GM12878 (cell line): ENCODE data around the gene PDCD11. TPM values are rescaled to one million over a fixed set of nuclear protein-coding genes. Genes with fewer than 3 reads are reported as not detected.
A peak's percentile ranks its signal among the peaks of the same experiment; 100 is the strongest.

Experiments used
- ATAC-seq: fragments of 200-7000 bp; cut with Tn5 transposase; 3 replicates; pipeline ENCODE4 v1.9.1; 2020; ENCODE audit warnings: mild to moderate bottlenecking, moderate library complexity
- BruUV-seq: library from RNA; stranded (reverse); fragments of 400-500 nt; replicated peaks from 2 replicates; lab custom pipeline; 2021; lab: Mats Ljungman, UMichigan
- CTCF ChIA-PET: fragments of 300-600 bp; sonication (Branson Sonifier 250); formaldehyde crosslinking; extraction: SDS; loops from one replicate; lab custom pipeline; 2021; ENCODE audit warnings: inconsistent platforms; lab: Yijun Ruan, JAX
- POLR2A ChIA-PET: fragments of 350-600 bp; formaldehyde crosslinking; extraction: SDS; loops from one replicate; lab custom pipeline; 2021; ENCODE audit warnings: inconsistent platforms; lab: Charles Lee
- RAD21 ChIA-PET: fragments of 300-600 bp; sonication (Branson Sonifier 250); formaldehyde crosslinking; loops from one replicate; lab custom pipeline; 2023; ENCODE audit warnings: antibody characterized with exemption; ENCODE audit not compliant: unreplicated experiment; lab: Charles Lee
- SMC1A ChIA-PET: fragments of 300-600 bp; sonication (Branson Sonifier 250); formaldehyde crosslinking; loops from one replicate; lab custom pipeline; 2023; ENCODE audit not compliant: unreplicated experiment, uncharacterized antibody; lab: Charles Lee
- DNase-seq: peaks from one replicate; pipeline ENCODE4 v3.0.0-alpha.2; 2011; ENCODE audit warnings: low read depth, low spot score
- FAIRE-seq: peaks from 3 replicates; lab custom pipeline; 2011; peaks lifted over from hg19 to GRCh38; lab: Jason Lieb, UNC
- H2AFZ ChIP-seq: 2 replicates; pipeline ENCODE4 v1.6.0; 2011; ENCODE audit warnings: low read depth, low read length, control low read depth; ENCODE audit not compliant: control insufficient read depth
- H3K27ac ChIP-seq: 2 replicates; pipeline ENCODE4 v1.5.1; 2011; ENCODE audit warnings: control low read depth; ENCODE audit not compliant: control insufficient read depth, insufficient read depth
- H3K27me3 ChIP-seq, 2 experiments: replicated peaks in 1 of 2; 2 replicates each; pipeline versions ENCODE4 v1.6.0 to v1.6.1; 2011; ENCODE audit warnings: low read length in 1 of 2; ENCODE audit not compliant: control insufficient read depth in 2 of 2, insufficient read depth in 2 of 2
- H3K36me3 ChIP-seq, 2 experiments: 2 replicates each; pipeline ENCODE4 v1.5.1; 2011; ENCODE audit warnings: low read length in 1 of 2; ENCODE audit not compliant: control insufficient read depth in 2 of 2, insufficient read depth in 2 of 2
- H3K4me1 ChIP-seq: 2 replicates; pipeline ENCODE4 v1.6.1; 2011; ENCODE audit warnings: mild to moderate bottlenecking, low read length, moderate library complexity, mixed read lengths; ENCODE audit not compliant: control insufficient read depth, insufficient read depth
- H3K4me2 ChIP-seq: 2 replicates; pipeline ENCODE4 v1.6.0; 2011; ENCODE audit warnings: control low read depth; ENCODE audit not compliant: control insufficient read depth, insufficient read depth
- H3K4me3 ChIP-seq: fragments of 200-600 bp; sonication (generic); 2 replicates; pipeline ENCODE4 v1.5.1; 2016
- H3K79me2 ChIP-seq: 2 replicates; pipeline ENCODE4 v1.6.0; 2011; ENCODE audit warnings: low read length; ENCODE audit not compliant: control insufficient read depth, insufficient read depth
- H3K9ac ChIP-seq: 2 replicates; pipeline ENCODE4 v1.8.0; 2011; ENCODE audit warnings: low read length, control low read depth, mixed read lengths; ENCODE audit not compliant: control insufficient read depth, insufficient read depth
- H3K9me3 ChIP-seq: replicated peaks from 3 replicates; pipeline ENCODE4 v1.5.1; 2011; ENCODE audit warnings: mild to moderate bottlenecking, low read length; ENCODE audit not compliant: control insufficient read depth, insufficient read depth
- H4K20me1 ChIP-seq: 2 replicates; pipeline ENCODE4 v1.6.0; 2011; ENCODE audit not compliant: control insufficient read depth, insufficient read depth
- CEBPB ChIP-seq, 2 experiments: fragments of 150-350 bp in 1 of 2; IDR thresholded peaks; 2 replicates each; pipeline ENCODE4 v1.6.1; 2012 to 2014; ENCODE audit warnings: low read depth in 2 of 2, low read length in 2 of 2, borderline replicate concordance in 1 of 2, inconsistent platforms in 1 of 2
- CUX1 ChIP-seq: IDR thresholded peaks from 2 replicates; pipeline ENCODE4 v1.6.1; 2012; ENCODE audit warnings: improper control_type of control experiment, low read depth, low read length; ENCODE audit not compliant: insufficient replicate concordance
- ETV6 ChIP-seq, 2 experiments: fragments of 450-650 bp in 1 of 2; IDR thresholded peaks in 1 of 2; conservative IDR thresholded peaks in 1 of 2; 2 replicates each; pipeline ENCODE4 v1.6.1; 2014; ENCODE audit warnings: antibody characterized with exemption in 1 of 2, borderline replicate concordance in 1 of 2, low read depth in 1 of 2, mild to moderate bottlenecking in 1 of 2, moderate library complexity in 1 of 2
- HDAC6 ChIP-seq: fragments of 200-600 bp; sonication (generic); IDR thresholded peaks from one replicate; pipeline ENCODE4 v1.8.0; 2017; ENCODE audit warnings: antibody characterized with exemption; ENCODE audit not compliant: unreplicated experiment
- PAX8 ChIP-seq: fragments of 450-650 bp; IDR thresholded peaks from 2 replicates; pipeline ENCODE4 v1.6.1; 2017; ENCODE audit warnings: mild to moderate bottlenecking, moderate library complexity
- RELA ChIP-seq: fragments of 450-650 bp; IDR thresholded peaks from 2 replicates; pipeline ENCODE4 v1.8.0; 2014; ENCODE audit warnings: borderline replicate concordance; ENCODE audit not compliant: partially characterized antibody
- SMC3 ChIP-seq: IDR thresholded peaks from 2 replicates; pipeline ENCODE4 v1.6.1; 2011; ENCODE audit warnings: low read length, improper control_type of control experiment, borderline replicate concordance
- SP1 ChIP-seq: IDR thresholded peaks from one replicate; pipeline ENCODE4 v1.6.1; 2011; ENCODE audit warnings: low read depth, low read length
- SREBF1 ChIP-seq: IDR thresholded peaks from 2 replicates; pipeline ENCODE4 v1.6.1; 2012; ENCODE audit warnings: mild to moderate bottlenecking, low read length
- USF2 ChIP-seq: IDR thresholded peaks from 2 replicates; pipeline ENCODE4 v1.6.1; 2011; ENCODE audit warnings: low read depth, low read length, improper control_type of control experiment, borderline replicate concordance
- ZNF207 ChIP-seq: fragments of 450-650 bp; IDR thresholded peaks from 2 replicates; pipeline ENCODE4 v1.6.1; 2014; ENCODE audit warnings: antibody characterized with exemption, mild to moderate bottlenecking, borderline replicate concordance
- ZNF274 ChIP-seq: IDR thresholded peaks from one replicate; pipeline ENCODE4 v1.8.0; 2011; ENCODE audit not compliant: insufficient read length, insufficient read depth
- WGBS: methylation state at CpG from one replicate; pipeline ENCODE4 v1.1.6; 2016; ENCODE audit warnings: low lambda C conversion rate; ENCODE audit not compliant: insufficient replicate concordance, insufficient coverage; ENCODE audit errors: missing lambda C conversion rate; 5-methylcytosine and 5-hydroxymethylcytosine counted together
- in situ Hi-C: fragments of 300-500 bp; cut with MboI; formaldehyde crosslinking; loops from 9 replicates; pipeline ENCODE4 v1.14.3; 2018; ENCODE audit warnings: mixed read lengths
- intact Hi-C: fragments of 100-400 bp; cut with micrococcal nuclease; formaldehyde crosslinking; loops from one replicate; pipeline ENCODE4 v1.14.2; 2022; ENCODE audit not compliant: unreplicated experiment
- polyA plus RNA-seq, 11 experiments: library from polyadenylated mRNA; depleted of rRNA in 4 of 11; unstranded in 6 of 11; stranded (reverse) in 5 of 11; fragments of >200 nt; fragmentation: Nextera tagmentation in 4 of 11; fragmentation: Illumina TruSeq in 1 of 11; extraction: Ambion mirVana in 4 of 11; extraction: Trizol in 1 of 11; gene quantifications; 1 replicate in 1 of 11; 2 replicates in 10 of 11; pipeline versions ENCODE4 v1.2.1 to v1.2.3, GENCODE V29; 2011 to 2016; ENCODE audit warnings: inconsistent platforms in 2 of 11, missing spikeins in 2 of 11, low read depth in 1 of 11
- total RNA-seq, 4 experiments: library from RNA; depleted of rRNA in 3 of 4; stranded (reverse); fragments of >200 nt in 3 of 4; fragmentation: Illumina TruSeq in 1 of 4; extraction: Trizol in 1 of 4; gene quantifications; 2 replicates each; pipeline versions ENCODE4 v1.2.1 to v1.2.3, GENCODE V29; 2013 to 2021

Gene PDCD11
- total and polyA plus RNA-seq, 10 of the 15 experiments (the other 5 are each of a cell fraction or from before 2014, with no cell fraction given): 13.9 to 69.7 (median 44.8) TPM

GRCh38 chr10:103476046-103476768 is 79.8 kb downstream of the PDCD11 start:
- intact Hi-C loops (no loop called here), in situ Hi-C loops (loop anchor here (5.0 kb wide), 1 partner anchor 59 kb away; no protein-coding TSS in a partner anchor)
- ChIA-PET CTCF (interaction anchor here (0.6 to 10.6 kb wide), 26 partner anchors 9 to 408 kb away, joined by 3 to 195 read pairs (median 4); partner anchors contain the start of genes CALHM1, CALHM2, NEURL1 and NT5C2), RAD21 (interaction anchor here (0.7 to 4.7 kb wide), 15 partner anchors 9 to 826 kb away, joined by 3 to 73 read pairs (median 4); partner anchors contain the start of genes CALHM1 and CALHM2), SMC1A (interaction anchor here (0.7 to 9.8 kb wide), 18 partner anchors 9 to 215 kb away, joined by 3 to 124 read pairs (median 6); partner anchors contain the start of genes CALHM1 and CALHM2), POLR2A (interaction anchor here (1.1 to 3.8 kb wide), 6 partner anchors 10 to 57 kb away, joined by 3 to 35 read pairs (median 11); partner anchors contain the start of genes CALHM1 and CALHM2)
- H3K27ac ChIP-seq: no peak overlapping the region
- FAIRE-seq (peak; percentile 56), DNase-seq (no peak), ATAC-seq (peak; percentile 80)
- peak overlapping the region; percentile 27 for H2AFZ ChIP-seq
- no peak overlapping the region for H3K4me3 ChIP-seq
- peak overlapping the region; percentile 14; the same call in 1 of the 2 replicates for H3K9ac ChIP-seq
- peaks cover 29% of the 10 kb centered on the region for H3K4me1 ChIP-seq
- no peak overlapping the region for H3K4me2 ChIP-seq
- BruUV-seq: no TSS peak
- no peaks in the 10 kb centered on the region for H3K36me3 ChIP-seq
- 83% methylated on average over 11 of the region's 11 CpGs for WGBS
- no peaks in the 10 kb centered on the region for H3K79me2 ChIP-seq
- no peaks in the 10 kb centered on the region for H4K20me1 ChIP-seq
- no peaks in the 10 kb centered on the region for H3K9me3 ChIP-seq
- H3K27me3 ChIP-seq: no peaks in the 10 kb centered on the region
- peak; percentile 74; the same call in 1 of the 2 replicates for TF ChIP-seq SMC3
- TF ChIP-seq PAX8: no peak
- no peak for TF ChIP-seq SREBF1
- no peak for TF ChIP-seq CEBPB (IDR thresholded peaks at IDR 0.05; ENCODE audit: borderline replicate concordance in 1 of 2, low read depth in 2 of 2, low read length in 2 of 2)
- no peak for TF ChIP-seq SP1
- TF ChIP-seq RELA: no peak
- no peak for TF ChIP-seq ETV6 (conservative IDR thresholded peaks at IDR 0.05 in 1 of 2, IDR thresholded peaks at IDR 0.05 in 1 of 2; ENCODE audit: borderline replicate concordance in 1 of 2, low read depth in 1 of 2)
- TF ChIP-seq USF2: no peak
- no peak for TF ChIP-seq ZNF274
- TF ChIP-seq ZNF207: no peak
- TF ChIP-seq HDAC6: no peak
- TF ChIP-seq CUX1: no peak
